ENCODE measurements around the gene MRPL49. TPM values are rescaled to one million over a fixed set of nuclear protein-coding genes. Genes with fewer than 3 reads are reported as not detected.
"Not testable (repeated sequence)": the region's sequence is repeated elsewhere in the genome, so short reads cannot be mapped to it uniquely, and the experiment has no call there.

Gene MRPL49
- total RNA-seq, 2 donors from 2014 or later = 61.7 to 87.7 TPM

GRCh38 chr11:65172600-65172999 lies 50.5 kb downstream of the MRPL49 start:
- Mint-ChIP-seq H3K4me3 (no peak overlapping the region), H3K27ac (no peak overlapping the region), H3K9me3 (no peaks in the 10 kb centered on the region), H3K36me3 (ENCODE audit: low read depth) (no peaks in the 10 kb centered on the region), H3K27me3 (no peaks in the 10 kb centered on the region), H3K4me1 (peaks cover 5% of the 10 kb centered on the region)
- no peak for ATAC-seq (replicated peaks)

DNA sequence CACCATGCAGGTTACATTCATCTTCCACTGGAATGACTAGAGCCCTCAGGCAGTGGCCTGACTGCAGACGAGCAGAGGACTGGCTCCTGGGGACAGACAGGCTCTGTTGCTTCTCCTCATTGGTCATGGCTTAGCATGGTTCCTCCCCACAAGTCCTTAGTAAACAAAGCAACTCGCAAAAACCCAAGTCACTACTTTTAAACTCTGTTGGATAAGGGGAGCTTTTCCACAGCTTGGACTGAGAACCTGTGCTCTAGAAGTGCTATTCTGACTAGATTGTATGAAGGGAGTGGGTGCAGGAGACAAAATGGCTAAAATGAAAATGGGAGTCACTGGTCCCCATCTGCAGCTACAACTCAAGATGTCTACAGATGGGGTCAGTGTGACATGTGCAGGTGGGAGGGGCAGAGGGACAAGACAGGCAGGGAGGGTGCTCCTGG lies 52.5 kb downstream of the MRPL49 start:
- not testable (repeated sequence) for H3K4me3 Mint-ChIP-seq; H3K27me3 Mint-ChIP-seq; H3K36me3 Mint-ChIP-seq (ENCODE audit: low read depth); ATAC-seq (replicated peaks); H3K9me3 Mint-ChIP-seq; H3K27ac Mint-ChIP-seq; H3K4me1 Mint-ChIP-seq

Other genes starting within 250 kb of the MRPL49 start
- gene EHD1, start 243.7 kb upstream of the MRPL49 start, total RNA-seq = 100 to 1,000 TPM in 1 of 2 donors, 10 to 100 TPM in 1; 96.5 to 107 TPM
- 10 to 100 TPM; 20.9 to 23.1 TPM for gene ATG2A, start 205.1 kb upstream of the MRPL49 start, total RNA-seq
- 10 to 100 TPM; 14.6 to 43.0 TPM for gene PPP2R5B, start 197.6 kb upstream of the MRPL49 start, total RNA-seq
- gene GPHA2, start 186.4 kb upstream of the MRPL49 start, total RNA-seq = under 1 TPM in 1 of 2 donors, not detected in 1; 0.43 TPM
- 1 to 10 TPM in 1 of 2 donors, not detected in 1; 1.1 TPM for gene MAJIN, start 150.2 kb upstream of the MRPL49 start, total RNA-seq
- gene BATF2, start 125.3 kb upstream of the MRPL49 start, total RNA-seq = under 1 TPM; 0.28 to 0.37 TPM
- 10 to 100 TPM; 60.4 to 90.5 TPM for gene ARL2, start 108.2 kb upstream of the MRPL49 start, total RNA-seq
- gene SNX15, start 94.9 kb upstream of the MRPL49 start, total RNA-seq = 10 to 100 TPM; 13.5 to 14.4 TPM
- 10 to 100 TPM; 12.3 to 20.1 TPM for gene SAC3D1, start 81.1 kb upstream of the MRPL49 start, total RNA-seq
- 10 to 100 TPM; 11.2 to 12.6 TPM for gene NAALADL1, start 63.8 kb upstream of the MRPL49 start, total RNA-seq
- 100 to 1,000 TPM in 1 of 2 donors, 10 to 100 TPM in 1; 99.5 to 127 TPM for gene CDCA5, start 38.3 kb upstream of the MRPL49 start, total RNA-seq
- 10 to 100 TPM; 25.2 to 36.3 TPM for gene ZFPL1, start 38.1 kb upstream of the MRPL49 start, total RNA-seq
- gene VPS51, start 26.1 kb upstream of the MRPL49 start, total RNA-seq = 10 to 100 TPM; 71.8 to 80.6 TPM
- gene TM7SF2, start 10.4 kb upstream of the MRPL49 start, total RNA-seq = 10 to 100 TPM; 19.7 to 20.1 TPM
- 10 to 100 TPM in 1 of 2 donors, 1 to 10 TPM in 1; 6.3 to 10.0 TPM for gene ZNHIT2, start 4.6 kb upstream of the MRPL49 start, total RNA-seq
- gene FAU, start 187 bp upstream of the MRPL49 start, total RNA-seq = 100 to 1,000 TPM; 929 to 948 TPM
- gene SYVN1, start 12.2 kb downstream of the MRPL49 start, total RNA-seq = 10 to 100 TPM; 28.9 to 30.8 TPM
- gene SPDYC, start 47.9 kb downstream of the MRPL49 start, total RNA-seq = not detected
- gene CAPN1, start 59.6 kb downstream of the MRPL49 start, total RNA-seq = 100 to 1,000 TPM; 143 to 150 TPM
- 10 to 100 TPM; 54.6 to 64.1 TPM for gene POLA2, start 139.6 kb downstream of the MRPL49 start, total RNA-seq
- gene CDC42EP2, start 192.5 kb downstream of the MRPL49 start, total RNA-seq = 1 to 10 TPM in 1 of 2 donors, under 1 TPM in 1; 0.73 to 2.0 TPM
- 10 to 100 TPM; 66.0 to 89.5 TPM for gene DPF2, start 211.5 kb downstream of the MRPL49 start, total RNA-seq
- gene TIGD3, start 232.4 kb downstream of the MRPL49 start, total RNA-seq = 1 to 10 TPM in 1 of 2 donors, under 1 TPM in 1; 0.95 to 1.5 TPM